Measurements from ENCODE around the gene SUN1. TPM values are rescaled to one million over a fixed set of nuclear protein-coding genes. Genes with fewer than 3 reads are reported as not detected.

SUN1 gene
- total and polyA plus RNA-seq, 2 donors (not counting 1 experiment from before 2014, with no cell fraction given), result 198 to 254 TPM

DNA sequence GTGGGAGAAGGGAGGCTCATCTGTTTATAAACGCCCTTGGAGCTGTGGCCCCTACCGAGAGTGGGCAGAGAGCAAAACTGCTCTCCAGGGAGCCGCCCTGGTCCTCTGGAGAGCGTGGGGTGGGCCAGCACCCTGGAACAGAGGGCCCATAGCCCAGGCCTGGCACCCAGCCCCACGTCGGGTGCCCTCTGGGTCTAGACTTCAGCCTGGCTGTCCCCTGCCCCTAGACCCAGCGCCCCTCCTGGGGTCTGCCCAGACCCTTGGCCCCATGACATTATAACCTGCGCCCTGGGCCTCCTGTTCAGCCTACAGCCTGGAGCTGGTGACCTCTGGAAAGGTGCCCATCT, 68.7 kb downstream of the SUN1 start:
- POLR2A ChIA-PET, result no interaction called here
- Mint-ChIP-seq H3K4me3 (no peak overlapping the region), H3K9me3 (ENCODE audit: insufficient read depth) (no peaks in the 10 kb centered on the region), H3K4me1 (no peaks in the 10 kb centered on the region), H3K27ac (no peak overlapping the region), H3K27me3 (peaks cover 9% of the 10 kb centered on the region)
- Histone ChIP-seq H3K27ac (ENCODE audit: low read length in 2 of 2) (no peak overlapping the region), H3K4me2 (replicated peaks; ENCODE audit: low read depth, low read length, poor library complexity, severe bottlenecking) (no peak overlapping the region), H3K27me3 (replicated peaks in 1 of 4; ENCODE audit: control extremely low read depth in 1 of 4, control insufficient read depth in 3 of 4, insufficient read depth in 4 of 4, low read length in 3 of 4) (no peaks in the 10 kb centered on the region), H3K79me2 (ENCODE audit: control insufficient read depth, insufficient read depth, low read length) (no peaks in the 10 kb centered on the region), H2AFZ (ENCODE audit: insufficient read depth, low read depth, low read length, poor library complexity, severe bottlenecking) (no peak overlapping the region), H3K36me3 (replicated peaks in 1 of 2; ENCODE audit: control extremely low read depth in 1 of 2, control insufficient read depth in 1 of 2, extremely low read depth in 1 of 2, insufficient read depth in 2 of 2, low read length in 1 of 2) (peaks cover 0 to 10% of the 10 kb centered on the region in 2 experiments), H4K20me1 (ENCODE audit: control insufficient read depth, insufficient read depth, low read length, poor library complexity, severe bottlenecking) (peaks cover 7% of the 10 kb centered on the region), H3K4me3 (ENCODE audit: control extremely low read depth in 1 of 5, extremely low read depth in 1 of 5, insufficient read depth in 1 of 5, low read depth in 2 of 5, low read length in 4 of 5) (no peak overlapping the region), H3K4me1 (ENCODE audit: control insufficient read depth in 2 of 2, insufficient read depth in 2 of 2, low read length in 2 of 2) (peaks cover 0 to 5% of the 10 kb centered on the region in 2 donors), H3K9me3 (ENCODE audit: control extremely low read depth in 1 of 3, control insufficient read depth in 2 of 3, insufficient read depth in 1 of 3, low read length in 2 of 3) (no peaks in the 10 kb centered on the region), H3K9ac (ENCODE audit: low read length) (no peak overlapping the region)
- ATAC-seq (ENCODE audit: low read depth) (no peak), DNase-seq (no peak)
- CTCF ChIA-PET, result no interaction called here
- intact Hi-C loops (cut with micrococcal nuclease), result no loop called here
- no peak for TF ChIP-seq EZH2 (IDR thresholded peaks at IDR 0.05; ENCODE audit: borderline replicate concordance, insufficient read depth, low read depth, low read length, poor library complexity, severe bottlenecking)
- TF ChIP-seq, protein P1, sequence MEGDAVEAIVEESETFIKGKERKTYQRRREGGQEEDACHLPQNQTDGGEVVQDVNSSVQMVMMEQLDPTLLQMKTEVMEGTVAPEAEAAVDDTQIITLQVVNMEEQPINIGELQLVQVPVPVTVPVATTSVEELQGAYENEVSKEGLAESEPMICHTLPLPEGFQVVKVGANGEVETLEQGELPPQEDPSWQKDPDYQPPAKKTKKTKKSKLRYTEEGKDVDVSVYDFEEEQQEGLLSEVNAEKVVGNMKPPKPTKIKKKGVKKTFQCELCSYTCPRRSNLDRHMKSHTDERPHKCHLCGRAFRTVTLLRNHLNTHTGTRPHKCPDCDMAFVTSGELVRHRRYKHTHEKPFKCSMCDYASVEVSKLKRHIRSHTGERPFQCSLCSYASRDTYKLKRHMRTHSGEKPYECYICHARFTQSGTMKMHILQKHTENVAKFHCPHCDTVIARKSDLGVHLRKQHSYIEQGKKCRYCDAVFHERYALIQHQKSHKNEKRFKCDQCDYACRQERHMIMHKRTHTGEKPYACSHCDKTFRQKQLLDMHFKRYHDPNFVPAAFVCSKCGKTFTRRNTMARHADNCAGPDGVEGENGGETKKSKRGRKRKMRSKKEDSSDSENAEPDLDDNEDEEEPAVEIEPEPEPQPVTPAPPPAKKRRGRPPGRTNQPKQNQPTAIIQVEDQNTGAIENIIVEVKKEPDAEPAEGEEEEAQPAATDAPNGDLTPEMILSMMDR (IDR thresholded peaks at IDR 0.05), result no peak
- WGBS (ENCODE audit: insufficient coverage), result 90% methylated on average over 8 of the region's 8 CpGs

DNA sequence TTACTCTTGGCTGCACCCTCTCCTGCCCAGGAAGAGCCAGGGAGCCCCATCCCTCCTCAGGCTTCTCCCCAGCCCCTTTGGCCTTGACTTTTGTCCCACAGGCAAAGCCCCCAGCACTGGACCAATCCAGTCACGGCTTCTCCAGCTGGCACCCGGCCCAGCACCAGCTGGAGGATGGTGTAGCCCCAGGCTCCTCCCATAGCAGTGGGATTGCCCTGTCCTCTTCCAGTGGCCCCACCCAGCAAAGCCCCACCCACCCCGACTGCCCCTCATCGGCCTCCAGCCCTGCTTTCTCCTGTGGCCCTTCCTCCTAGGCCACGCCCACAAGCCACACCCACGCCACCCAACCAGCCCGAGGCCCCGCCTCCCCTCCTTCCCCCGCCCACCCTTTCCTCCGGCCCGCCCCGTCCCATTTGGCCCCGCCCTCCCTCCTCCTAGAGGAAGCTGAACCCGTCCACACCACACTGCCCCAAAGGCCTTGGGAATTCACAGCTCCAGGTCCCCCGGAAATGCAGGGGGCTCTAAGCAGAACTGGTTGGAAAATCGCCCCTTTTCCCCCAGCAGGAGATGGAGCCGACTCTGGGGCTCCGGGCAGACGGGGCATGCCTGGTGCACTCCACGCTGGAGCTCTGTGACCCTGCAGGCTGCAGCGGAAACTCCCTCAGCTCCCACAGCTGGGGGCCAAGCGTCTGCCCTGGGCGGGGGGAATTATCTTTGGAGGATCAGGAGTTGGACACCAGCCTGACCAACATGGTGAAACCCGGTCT, 69.3 kb downstream of the SUN1 start:
- DNase-seq (peak; percentile 44), ATAC-seq (ENCODE audit: low read depth) (peak; percentile 64)
- no peak overlapping the region for H2AFZ ChIP-seq (ENCODE audit: insufficient read depth, low read depth, low read length, poor library complexity, severe bottlenecking)
- peaks cover 7% of the 10 kb centered on the region for H4K20me1 ChIP-seq (ENCODE audit: control insufficient read depth, insufficient read depth, low read length, poor library complexity, severe bottlenecking)
- no peak overlapping the region for H3K4me3 ChIP-seq (ENCODE audit: control extremely low read depth in 1 of 5, extremely low read depth in 1 of 5, insufficient read depth in 1 of 5, low read depth in 2 of 5, low read length in 4 of 5)
- H3K4me1 ChIP-seq (ENCODE audit: control insufficient read depth in 2 of 2, insufficient read depth in 2 of 2, low read length in 2 of 2), result peaks cover 0 to 5% of the 10 kb centered on the region in 2 donors
- TF ChIP-seq EZH2 (IDR thresholded peaks at IDR 0.05; ENCODE audit: borderline replicate concordance, insufficient read depth, low read depth, low read length, poor library complexity, severe bottlenecking), result no peak
- TF ChIP-seq, protein P1 (IDR thresholded peaks at IDR 0.05), result no peak
- no peak overlapping the region for H3K4me2 ChIP-seq (replicated peaks; ENCODE audit: low read depth, low read length, poor library complexity, severe bottlenecking)
- H3K4me3 Mint-ChIP-seq, result no peak overlapping the region
- no peaks in the 10 kb centered on the region for H3K27me3 ChIP-seq (replicated peaks in 1 of 4; ENCODE audit: control extremely low read depth in 1 of 4, control insufficient read depth in 3 of 4, insufficient read depth in 4 of 4, low read length in 3 of 4)
- no peaks in the 10 kb centered on the region for H3K4me1 Mint-ChIP-seq
- no peak overlapping the region for H3K27ac Mint-ChIP-seq
- CTCF ChIA-PET, result no interaction called here
- POLR2A ChIA-PET, result no interaction called here
- H3K9me3 Mint-ChIP-seq (ENCODE audit: insufficient read depth), result no peaks in the 10 kb centered on the region
- H3K79me2 ChIP-seq (ENCODE audit: control insufficient read depth, insufficient read depth, low read length), result no peaks in the 10 kb centered on the region
- H3K9me3 ChIP-seq (ENCODE audit: control extremely low read depth in 1 of 3, control insufficient read depth in 2 of 3, insufficient read depth in 1 of 3, low read length in 2 of 3), result no peaks in the 10 kb centered on the region
- intact Hi-C loops (cut with micrococcal nuclease), result no loop called here
- peaks cover 9% of the 10 kb centered on the region for H3K27me3 Mint-ChIP-seq
- 57% methylated on average over 15 of the region's 24 CpGs for WGBS (ENCODE audit: insufficient coverage)
- H3K36me3 ChIP-seq (replicated peaks in 1 of 2; ENCODE audit: control extremely low read depth in 1 of 2, control insufficient read depth in 1 of 2, extremely low read depth in 1 of 2, insufficient read depth in 2 of 2, low read length in 1 of 2), result peaks cover 0 to 6% of the 10 kb centered on the region in 2 experiments
- H3K27ac ChIP-seq (ENCODE audit: low read length in 2 of 2), result no peak overlapping the region
- no peak overlapping the region for H3K9ac ChIP-seq (ENCODE audit: low read length)
